Hepatocyte (in vitro differentiated cells): ENCODE data around the gene OPCML. TPM values are rescaled to one million over a fixed set of nuclear protein-coding genes. Genes with fewer than 3 reads are reported as not detected.

Source experiments
- DNase-seq: peaks from one replicate; pipeline ENCODE4 v3.0.0-alpha.2; 2016; ENCODE audit warnings: low spot score
- H2AFZ ChIP-seq: fragments of 200-600 bp; sonication (generic); 2 replicates; pipeline ENCODE4 v1.6.0; 2016; ENCODE audit warnings: antibody characterized with exemption, mild to moderate bottlenecking
- H3K27ac ChIP-seq: fragments of 200-600 bp; sonication (generic); 2 replicates; pipeline ENCODE4 v1.5.1; 2016; ENCODE audit warnings: mild to moderate bottlenecking
- H3K27me3 ChIP-seq: fragments of 200-600 bp; sonication (generic); 2 replicates; pipeline ENCODE4 v1.6.1; 2016
- H3K36me3 ChIP-seq: fragments of 200-600 bp; sonication (generic); replicated peaks from 2 replicates; pipeline ENCODE4 v1.5.1; 2016; ENCODE audit warnings: low read depth; ENCODE audit not compliant: insufficient read depth
- H3K4me1 ChIP-seq: fragments of 200-600 bp; sonication (generic); 2 replicates; pipeline ENCODE4 v1.5.1; 2016; ENCODE audit warnings: mild to moderate bottlenecking, moderate library complexity; ENCODE audit not compliant: insufficient read depth
- H3K4me2 ChIP-seq: fragments of 200-600 bp; sonication (generic); 2 replicates; pipeline ENCODE4 v1.6.0; 2016
- H3K4me3 ChIP-seq: fragments of 200-600 bp; sonication (generic); 2 replicates; pipeline ENCODE4 v1.5.1; 2016; ENCODE audit warnings: mild to moderate bottlenecking
- H3K79me2 ChIP-seq: fragments of 200-600 bp; sonication (generic); 2 replicates; pipeline ENCODE4 v1.6.0; 2017; ENCODE audit warnings: mild to moderate bottlenecking
- H3K9me2 ChIP-seq: fragments of 200-600 bp; sonication (generic); replicated peaks from 2 replicates; pipeline ENCODE4 v1.6.0; 2017; ENCODE audit warnings: mild to moderate bottlenecking; ENCODE audit not compliant: insufficient read depth
- H3K9me3 ChIP-seq: fragments of 200-600 bp; sonication (generic); 2 replicates; pipeline ENCODE4 v1.5.1; 2016; ENCODE audit warnings: low read depth, mild to moderate bottlenecking
- H4K20me1 ChIP-seq: fragments of 200-600 bp; sonication (generic); 2 replicates; pipeline ENCODE4 v1.6.0; 2016; ENCODE audit warnings: mild to moderate bottlenecking; ENCODE audit not compliant: insufficient read depth, poor library complexity, severe bottlenecking
- CTCF ChIP-seq: fragments of 200-600 bp; sonication (generic); IDR thresholded peaks from 2 replicates; pipeline ENCODE4 v1.5.1; 2016; ENCODE audit warnings: antibody characterized with exemption, mild to moderate bottlenecking; ENCODE audit not compliant: poor library complexity
- EZH2 ChIP-seq: fragments of 200-600 bp; sonication (generic); IDR thresholded peaks from 2 replicates; pipeline ENCODE4 v1.6.1; 2016; ENCODE audit warnings: antibody characterized with exemption, mild to moderate bottlenecking, borderline replicate concordance
- EZH2phosphoT487 ChIP-seq: fragments of 200-600 bp; sonication (generic); IDR thresholded peaks from one replicate; pipeline ENCODE4 v1.6.1; 2018; ENCODE audit warnings: antibody characterized with exemption, mild to moderate bottlenecking, low read depth, moderate library complexity; ENCODE audit not compliant: unreplicated experiment, severe bottlenecking
- WGBS: methylation state at CpG from one replicate; pipeline ENCODE4 v1.1.6; 2016; ENCODE audit warnings: low lambda C conversion rate; ENCODE audit errors: missing lambda C conversion rate; 5-methylcytosine and 5-hydroxymethylcytosine counted together
- polyA plus RNA-seq: library from polyadenylated mRNA; unstranded; fragments of >200 nt; fragmentation: Nextera tagmentation; extraction: Ambion mirVana; gene quantifications from 2 replicates; pipeline ENCODE4 v1.2.1, GENCODE V29; 2016
- total RNA-seq: library from RNA; depleted of rRNA; stranded (reverse); fragments of >200 nt; gene quantifications from 2 replicates; pipeline ENCODE4 v1.2.3, GENCODE V29; 2014

Gene OPCML
- total and polyA plus RNA-seq, 2 experiments from 2014 or later, result 0.37 to 0.98 TPM

GRCh38 chr11:133081020-133081419 lies 451.3 kb downstream of the OPCML start:
- H3K4me3 ChIP-seq, result no peak overlapping the region
- H3K4me1 ChIP-seq, result no peaks in the 10 kb centered on the region
- H2AFZ ChIP-seq, result no peak overlapping the region
- no peaks in the 10 kb centered on the region for H3K36me3 ChIP-seq
- H3K79me2 ChIP-seq, result no peaks in the 10 kb centered on the region
- DNase-seq, result no peak
- no peak for TF ChIP-seq EZH2phosphoT487
- TF ChIP-seq EZH2, result no peak
- TF ChIP-seq CTCF, result no peak
- no peak overlapping the region for H3K4me2 ChIP-seq
- no peak overlapping the region for H3K27ac ChIP-seq
- WGBS, result 75% methylated on average over 9 of the region's 9 CpGs
- no peaks in the 10 kb centered on the region for H4K20me1 ChIP-seq
- H3K9me3 ChIP-seq, result no peaks in the 10 kb centered on the region
- H3K27me3 ChIP-seq, result peaks cover 69% of the 10 kb centered on the region
- no peaks in the 10 kb centered on the region for H3K9me2 ChIP-seq

- H3K27me3 ChIP-seq, result peaks cover 56% of the 10 kb centered on the region
- H3K4me3 ChIP-seq, result no peak overlapping the region
- peak; percentile 76 for DNase-seq
- no peak overlapping the region for H3K27ac ChIP-seq
- 32% methylated on average over 24 of the region's 24 CpGs for WGBS
- no peaks in the 10 kb centered on the region for H3K36me3 ChIP-seq
- no peaks in the 10 kb centered on the region for H3K4me1 ChIP-seq
- H3K4me2 ChIP-seq, result peak overlapping the region; percentile 22
- H2AFZ ChIP-seq, result no peak overlapping the region
- no peaks in the 10 kb centered on the region for H3K79me2 ChIP-seq
- no peaks in the 10 kb centered on the region for H3K9me3 ChIP-seq
- H3K9me2 ChIP-seq, result no peaks in the 10 kb centered on the region
- no peaks in the 10 kb centered on the region for H4K20me1 ChIP-seq
- peak; percentile 81 for TF ChIP-seq CTCF
- TF ChIP-seq EZH2phosphoT487, result no peak
These were observed 453.5 kb downstream of the OPCML start for GRCh38 chr11:133078591-133079404.

- DNase-seq, result no peak
- Histone ChIP-seq H2AFZ (no peak overlapping the region), H4K20me1 (no peaks in the 10 kb centered on the region), H3K36me3 (no peaks in the 10 kb centered on the region), H3K79me2 (no peaks in the 10 kb centered on the region), H3K27ac (no peak overlapping the region), H3K9me2 (no peaks in the 10 kb centered on the region), H3K9me3 (no peaks in the 10 kb centered on the region), H3K4me1 (no peaks in the 10 kb centered on the region), H3K27me3 (peaks cover 51% of the 10 kb centered on the region), H3K4me3 (no peak overlapping the region), H3K4me2 (no peak overlapping the region)
- 87% methylated on average over 16 of the region's 16 CpGs for WGBS
- no peak for TF ChIP-seq EZH2
- no peak for TF ChIP-seq EZH2phosphoT487
- TF ChIP-seq CTCF, result no peak
These were observed 454.3 kb downstream of the OPCML start for GRCh38 chr11:133078012-133078411.
